H1 (cell line): ENCODE results near the gene TFAP2E. TPM values are rescaled to one million over a fixed set of nuclear protein-coding genes. Genes with fewer than 3 reads are reported as not detected.

Experiments
- CBX5 ChIP-seq: fragments of 300-800, 300-1000 bp; sonication (generic); IDR thresholded peaks from 2 replicates; pipeline ENCODE4 v1.7.1; 2016; ENCODE audit warnings: antibody characterized with exemption, low read length, low read depth
- CBX8 ChIP-seq: fragments of 300-800, 300-1000 bp; sonication (generic); IDR thresholded peaks from 2 replicates; pipeline ENCODE4 v1.7.1; 2016; ENCODE audit warnings: low read depth, low read length, borderline replicate concordance
- RBBP5 ChIP-seq: IDR thresholded peaks from 2 replicates; pipeline ENCODE4 v1.7.1; 2012; ENCODE audit warnings: low read depth, mild to moderate bottlenecking, inconsistent platforms, low read length, moderate library complexity, borderline replicate concordance
- TCF12 ChIP-seq: IDR thresholded peaks from 2 replicates; pipeline ENCODE4 v1.6.1; 2011; ENCODE audit warnings: low read depth, mild to moderate bottlenecking, low read length
- polyA plus RNA-seq, 7 experiments: library from polyadenylated mRNA; depleted of rRNA in 3 of 7; stranded (reverse) in 5 of 7; unstranded in 2 of 7; fragments of >200 nt in 5 of 7; fragments of 200-250 nt in 2 of 7; gene quantifications; 1 replicate in 5 of 7; 2 replicates in 1 of 7; 4 replicates in 1 of 7; pipeline versions ENCODE4 v1.2.1 to v1.2.3, GENCODE V29; 2011 to 2013; ENCODE audit warnings: missing spikeins in 2 of 7, mixed read lengths in 2 of 7
- total RNA-seq: library from RNA; stranded (reverse); fragmentation: NEBNext Ultra II Directional; extraction: Animal tissue kit (Norgen Biotek cat#: 25700); gene quantifications from 2 replicates; pipeline ENCODE4 v1.2.1, GENCODE V29; 2021

TFAP2E gene
- total and polyA plus RNA-seq, 2 of the 8 experiments (the other 6 are each of a cell fraction or from before 2014, with no cell fraction given), result 0.24 to 0.50 TPM

- TF ChIP-seq CBX8, result no peak
- no peak for TF ChIP-seq RBBP5
- TF ChIP-seq TCF12, result no peak
- TF ChIP-seq CBX5, result no peak
Measured at GRCh38 chr1:35603941-35604340, 30.8 kb downstream of the TFAP2E start (continued).
